ENCODE results near the gene SV2B.

SV2B gene

DNA sequence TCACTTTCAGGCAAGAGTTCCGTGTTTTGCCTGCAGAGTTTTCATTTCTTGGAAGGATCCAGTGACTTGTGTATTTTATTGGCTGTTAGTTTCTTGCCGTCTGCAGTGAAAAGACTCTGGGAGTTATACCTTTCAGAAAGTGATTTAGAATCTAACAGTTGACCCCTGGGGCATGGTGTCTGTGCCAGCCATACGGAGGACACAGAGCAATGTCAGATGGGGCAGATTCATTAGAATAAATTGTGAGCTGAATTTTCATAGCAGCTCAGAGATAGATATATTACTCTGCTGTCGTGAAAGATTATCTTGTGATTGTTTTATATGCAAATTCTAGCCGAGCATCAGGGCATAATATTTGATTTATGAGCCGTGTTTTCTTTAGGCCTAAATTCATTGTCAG, 131.6 kb downstream of the SV2B start:
- DNase-seq (ENCODE audit: low read depth): no peak

DNA sequence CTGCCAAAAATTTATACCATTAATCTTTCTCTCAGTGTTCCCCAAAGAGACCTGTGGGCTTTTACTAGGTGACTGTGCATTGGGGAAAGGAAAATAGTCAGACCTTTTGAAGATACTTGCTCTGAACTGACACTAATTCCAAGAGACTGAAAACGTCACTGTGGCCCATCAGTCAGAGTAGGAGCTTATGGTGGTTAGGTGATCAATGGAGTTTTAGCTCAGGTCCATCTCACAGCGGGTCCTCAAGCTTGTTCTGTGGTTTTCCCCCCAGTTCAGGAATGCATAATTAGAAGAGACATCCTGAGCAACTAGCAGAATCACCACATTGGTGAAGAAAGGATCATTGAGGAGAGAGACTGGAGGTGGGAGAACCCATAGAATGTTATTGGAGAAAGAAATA, 134.7 kb downstream of the SV2B start:
- no peak for DNase-seq (ENCODE audit: low read depth)

DNA sequence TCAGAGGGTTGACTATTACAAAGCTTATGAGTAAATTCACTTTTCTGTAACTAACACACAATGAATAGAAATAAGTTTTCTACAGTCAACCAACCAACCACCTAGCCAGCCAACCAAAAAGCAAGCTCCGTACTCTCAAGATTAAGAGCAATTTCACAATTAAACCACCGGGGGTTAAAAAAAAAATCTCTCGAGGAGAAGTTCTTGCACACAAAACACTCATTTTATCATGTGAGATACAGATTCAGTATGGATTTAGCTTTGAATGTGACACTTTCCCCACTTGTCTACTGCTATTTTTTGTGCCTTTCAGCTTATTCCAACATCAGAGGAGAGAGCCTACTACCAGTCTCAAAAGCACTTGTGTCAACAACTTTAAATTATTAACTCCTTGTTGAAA, 135.3 kb downstream of the SV2B start:
- no peak for DNase-seq (ENCODE audit: low read depth)

DNA sequence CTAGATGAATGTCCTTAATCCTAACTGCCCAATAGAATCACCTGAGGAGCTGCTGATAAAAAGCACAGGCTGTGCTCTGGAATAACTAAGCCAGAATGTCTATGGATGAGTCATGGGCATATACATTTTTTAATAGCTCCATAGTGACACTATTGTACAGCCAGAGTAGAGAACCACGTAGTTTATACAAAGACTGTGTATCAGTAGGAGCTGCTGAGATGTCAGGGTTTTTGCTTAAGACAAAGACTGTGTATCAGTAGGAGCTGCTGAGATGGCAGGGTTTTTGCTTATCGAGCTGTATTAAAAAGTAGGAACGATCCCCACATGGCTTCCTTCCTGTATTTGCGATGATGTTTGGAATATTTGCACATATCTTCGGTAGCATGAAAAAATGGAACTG, 137.4 kb downstream of the SV2B start:
- no peak for DNase-seq (ENCODE audit: low read depth)

DNA sequence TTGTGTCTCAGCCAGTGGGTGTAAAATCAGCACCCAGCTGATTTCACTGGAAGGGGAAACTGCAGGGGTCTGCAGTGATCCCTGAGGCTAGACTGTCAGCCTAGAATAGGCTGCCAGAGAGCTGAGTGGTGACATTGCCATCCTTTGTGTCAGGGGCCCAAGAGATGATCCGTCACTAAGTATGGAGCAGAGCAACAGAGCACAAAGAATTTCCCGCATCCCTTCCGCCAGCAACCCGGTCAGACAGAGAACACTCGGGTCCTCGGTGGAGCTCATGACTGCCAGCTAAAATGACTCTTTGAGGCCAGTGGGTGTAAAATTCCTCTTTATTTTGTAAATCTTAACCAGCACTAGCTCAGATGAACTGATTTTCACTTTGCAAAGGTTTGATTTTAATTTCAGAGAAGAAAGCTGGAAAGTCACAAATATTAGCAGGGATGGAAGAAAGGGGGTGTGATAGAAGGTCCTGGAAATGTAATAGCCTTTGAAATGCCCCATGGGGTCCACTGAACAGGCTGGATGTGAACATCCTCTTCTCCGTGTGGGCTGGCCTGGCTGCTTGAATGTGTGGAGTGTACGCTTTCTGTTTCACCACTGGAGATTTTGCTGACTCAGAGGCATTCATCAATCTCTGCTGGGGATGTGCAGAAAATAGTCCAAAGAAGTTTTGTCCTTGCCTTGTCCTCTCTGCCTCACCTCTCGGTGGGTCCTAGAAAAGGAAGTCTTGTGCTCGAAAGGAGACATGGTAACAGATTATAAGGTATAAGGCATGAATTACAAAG, 138.8 kb downstream of the SV2B start:
- no peak for DNase-seq (ENCODE audit: low read depth)

DNA sequence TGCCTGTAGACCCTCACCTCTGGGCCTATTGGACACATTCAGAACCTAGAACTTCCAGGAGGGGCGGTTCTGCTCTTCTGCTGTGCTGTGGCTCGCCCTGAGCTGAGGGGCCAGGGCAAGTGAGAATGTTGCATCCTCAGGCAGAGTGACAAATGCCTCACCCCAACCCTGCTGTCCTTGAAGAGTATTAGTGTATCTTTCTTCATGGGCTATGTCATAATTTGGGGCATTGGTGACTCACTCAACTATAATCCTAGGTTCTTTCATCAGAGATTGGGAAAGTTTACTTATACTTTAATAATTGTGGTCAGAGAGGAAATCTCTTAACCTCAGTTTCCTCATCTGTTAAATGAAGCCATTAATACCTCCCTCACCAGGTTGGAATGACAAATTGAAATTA, 143.8 kb downstream of the SV2B start:
- no peak for DNase-seq (ENCODE audit: low read depth)

DNA sequence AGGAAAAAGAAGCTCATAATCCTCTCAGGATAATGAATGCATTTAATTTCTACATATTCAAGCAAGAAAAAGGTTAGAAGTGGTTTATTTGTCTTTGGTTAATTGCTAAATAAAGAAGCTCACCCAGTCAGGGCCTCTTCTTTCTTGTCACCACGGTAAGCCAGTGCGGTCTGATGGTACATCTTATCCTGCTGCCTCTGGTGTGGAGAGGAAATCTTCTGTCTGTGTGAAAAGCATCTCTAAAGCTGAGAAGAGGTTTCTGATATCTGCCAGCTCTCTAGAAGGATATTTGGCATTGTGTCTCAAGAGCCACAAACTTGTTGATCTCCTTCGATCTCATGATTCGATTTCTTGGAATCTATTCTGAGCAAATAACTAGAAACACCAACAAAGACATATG, 144.9 kb downstream of the SV2B start:
- DNase-seq (ENCODE audit: low read depth): no peak

DNA sequence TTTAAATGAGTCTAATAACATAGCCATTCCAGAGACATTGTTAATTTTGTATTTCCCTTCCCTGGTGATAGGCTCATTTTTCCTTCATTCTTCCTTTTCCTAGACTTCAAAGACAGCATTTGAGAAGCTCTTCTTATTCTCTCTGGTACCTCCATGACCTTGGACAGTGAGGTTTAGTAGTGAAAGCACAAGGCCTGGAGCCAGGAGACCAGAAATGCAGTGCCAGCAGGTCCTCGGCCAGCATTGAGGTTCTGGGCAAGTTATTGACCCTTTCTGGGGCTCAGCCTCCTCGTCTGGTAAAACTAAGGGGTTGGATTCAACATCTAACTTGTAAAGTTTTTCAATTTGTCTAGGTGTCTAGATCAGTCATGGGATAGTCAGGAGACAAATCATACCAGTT, 146.9 kb downstream of the SV2B start:
- DNase-seq (ENCODE audit: low read depth): no peak

DNA sequence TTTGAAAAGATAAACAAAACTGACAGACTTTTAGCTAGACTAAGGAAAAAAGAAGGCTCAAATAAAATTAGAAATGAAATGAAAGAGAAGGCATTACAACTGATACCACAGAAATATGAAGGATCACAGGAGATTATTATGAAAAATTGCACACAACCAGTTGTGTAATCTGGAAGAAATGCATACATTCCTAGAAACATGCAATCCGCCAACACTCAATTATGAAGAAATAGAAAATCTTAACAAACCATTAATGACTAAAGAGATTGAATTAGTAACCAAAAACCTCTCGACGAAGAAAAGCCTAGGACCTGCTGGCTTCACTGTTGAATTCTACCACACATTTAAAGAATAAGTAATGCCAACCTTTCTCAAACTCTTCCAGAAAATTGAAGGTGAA, 149.5 kb downstream of the SV2B start:
- DNase-seq (ENCODE audit: low read depth): no peak

DNA sequence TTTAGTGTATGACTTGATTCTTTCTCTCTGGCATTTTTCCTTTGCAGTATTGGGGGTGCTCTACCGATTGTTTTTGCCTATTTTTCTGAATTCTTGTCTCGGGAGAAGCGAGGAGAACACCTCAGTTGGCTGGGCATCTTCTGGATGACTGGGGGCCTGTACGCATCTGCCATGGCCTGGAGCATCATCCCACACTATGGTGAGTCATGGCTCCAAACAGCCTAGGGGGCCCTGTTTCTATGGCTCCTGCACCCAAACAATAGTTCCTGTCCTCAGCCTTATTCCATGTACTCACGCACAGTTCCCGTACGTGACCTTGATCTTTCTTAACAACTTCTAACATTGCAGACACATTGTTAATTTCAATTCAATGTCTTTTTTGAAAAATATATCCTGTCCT, 152.3 kb downstream of the SV2B start:
- DNase-seq (ENCODE audit: low read depth): no peak

DNA sequence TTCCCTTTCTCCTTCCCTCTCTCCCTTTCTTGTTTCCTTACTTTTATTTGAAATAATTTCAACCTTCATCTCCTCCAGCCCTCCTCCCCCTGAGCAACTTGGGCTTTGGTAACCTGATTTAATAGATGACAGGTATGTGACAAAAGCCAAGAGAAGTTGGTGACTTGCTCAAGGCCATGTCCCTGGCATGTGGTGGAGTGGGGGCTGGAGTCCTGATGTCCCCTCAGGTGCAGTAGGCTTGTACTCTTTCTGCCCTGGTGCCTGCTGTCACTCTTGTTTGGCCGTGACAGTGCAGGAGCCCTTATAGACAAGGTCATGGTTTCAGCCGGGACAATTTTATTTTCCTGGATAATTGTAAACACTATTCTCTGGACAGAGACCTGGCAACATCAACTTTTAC, 152.7 kb downstream of the SV2B start:
- DNase-seq (ENCODE audit: low read depth): no peak

DNA sequence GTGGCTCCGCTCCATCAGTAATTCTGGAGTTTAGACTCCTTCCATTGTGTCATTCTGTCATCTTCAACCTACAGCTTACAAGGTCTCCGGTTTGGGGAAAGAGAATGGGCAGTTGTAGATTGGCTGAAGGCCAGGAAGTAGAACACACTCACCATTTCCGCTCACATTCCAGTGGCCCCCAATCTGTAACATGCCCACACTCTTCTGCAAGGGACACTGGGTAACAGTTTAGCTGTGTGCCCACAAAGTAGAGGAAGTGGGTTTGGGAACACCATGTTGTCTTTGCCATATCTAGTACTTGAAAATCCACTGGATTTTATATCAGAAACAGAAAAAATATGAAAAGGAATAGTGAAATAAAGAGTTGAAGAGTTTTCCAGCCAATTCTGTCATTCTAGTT, 153.5 kb downstream of the SV2B start:
- no peak for DNase-seq (ENCODE audit: low read depth)

DNA sequence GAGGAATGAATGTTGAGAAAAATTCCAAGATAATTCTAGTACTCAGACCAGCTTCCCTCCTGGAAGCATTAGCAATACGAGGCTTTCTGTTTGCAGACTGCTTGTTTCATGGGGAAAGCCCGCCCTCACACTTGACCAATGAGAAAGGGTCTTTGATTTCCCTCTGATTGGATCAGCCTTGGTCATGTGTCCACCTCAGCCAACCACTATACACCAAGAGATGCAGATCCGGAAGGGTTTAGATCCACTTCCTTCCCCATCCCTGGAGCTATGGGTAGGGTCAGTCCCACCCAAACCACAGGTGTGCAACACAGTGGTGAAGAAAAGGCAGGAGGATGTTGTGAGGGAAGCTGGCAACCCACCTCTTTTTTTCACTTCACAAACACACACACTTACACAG, 154.7 kb downstream of the SV2B start:
- DNase-seq (ENCODE audit: low read depth): no peak

DNA sequence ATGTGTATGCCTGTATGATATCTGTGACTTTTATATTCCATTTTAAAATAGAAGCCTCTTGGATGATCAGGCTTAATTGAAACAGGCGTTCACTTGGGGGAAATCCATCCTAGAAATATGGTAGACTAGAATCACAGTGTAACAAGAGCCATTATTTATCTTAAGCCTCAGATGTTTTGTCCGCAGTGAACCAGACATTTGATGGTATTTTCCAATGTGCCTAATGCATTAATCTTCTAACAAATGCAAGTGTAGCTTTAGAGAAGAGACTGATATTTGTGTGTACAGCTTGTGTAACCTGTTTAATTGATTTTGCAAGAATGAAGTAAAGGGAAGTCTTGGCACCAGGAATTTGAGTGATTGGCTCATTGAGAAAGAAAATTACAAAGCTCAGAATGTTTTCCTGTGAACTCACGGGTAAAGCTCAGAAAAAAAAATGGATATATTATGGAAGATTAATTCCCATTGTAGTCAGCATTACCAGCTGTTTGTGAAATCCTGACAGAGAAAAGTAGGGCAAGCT, 155.7 kb downstream of the SV2B start:
- no peak for DNase-seq (ENCODE audit: low read depth)

DNA sequence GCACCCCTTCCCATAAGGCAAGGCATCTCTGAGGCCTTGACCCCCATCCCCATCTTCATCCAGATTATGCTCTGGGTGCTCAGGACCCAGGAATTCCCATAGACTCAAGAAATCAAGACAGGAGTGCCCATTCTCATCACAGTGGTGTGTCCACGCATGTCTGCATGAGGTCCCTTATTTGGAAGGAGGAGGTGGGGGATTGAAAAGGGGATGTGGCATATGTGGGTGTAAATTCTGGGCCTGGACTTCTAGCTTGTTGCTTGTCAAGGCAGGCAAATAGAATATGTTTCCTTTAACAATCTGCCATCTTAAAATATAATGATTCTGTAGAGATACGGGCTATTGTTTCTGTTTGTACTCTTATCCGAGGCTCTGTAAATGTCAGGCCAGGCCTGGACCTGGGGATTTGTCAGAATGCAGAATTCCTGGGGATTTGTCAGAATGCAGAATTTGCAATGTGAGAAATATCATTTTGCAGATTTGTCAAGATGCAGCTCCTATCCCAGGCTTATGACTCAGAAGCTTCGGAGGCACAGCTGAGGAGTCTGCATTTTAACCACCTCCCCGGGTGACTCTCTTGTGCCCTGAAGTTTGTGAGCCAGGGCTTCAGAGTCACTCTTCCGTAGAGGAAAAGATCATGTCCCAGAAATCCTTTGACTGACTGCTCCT, 157.8 kb downstream of the SV2B start:
- DNase-seq (ENCODE audit: low read depth): no peak

DNA sequence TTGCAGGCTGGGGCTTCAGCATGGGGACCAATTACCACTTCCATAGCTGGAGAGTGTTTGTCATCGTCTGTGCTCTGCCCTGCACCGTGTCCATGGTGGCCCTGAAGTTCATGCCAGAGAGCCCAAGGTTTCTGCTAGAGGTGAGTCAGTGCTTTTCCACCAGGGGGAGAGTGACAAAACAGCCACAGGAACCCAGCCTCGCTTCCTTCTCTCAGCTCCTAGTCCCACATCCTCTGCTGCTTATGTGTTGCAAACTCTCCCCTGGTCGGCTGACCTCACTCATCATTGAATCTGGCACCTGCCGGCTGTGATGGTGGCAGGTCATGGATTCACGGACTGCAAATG, 158.3 kb downstream of the SV2B start:
- no peak for DNase-seq (ENCODE audit: low read depth)

DNA sequence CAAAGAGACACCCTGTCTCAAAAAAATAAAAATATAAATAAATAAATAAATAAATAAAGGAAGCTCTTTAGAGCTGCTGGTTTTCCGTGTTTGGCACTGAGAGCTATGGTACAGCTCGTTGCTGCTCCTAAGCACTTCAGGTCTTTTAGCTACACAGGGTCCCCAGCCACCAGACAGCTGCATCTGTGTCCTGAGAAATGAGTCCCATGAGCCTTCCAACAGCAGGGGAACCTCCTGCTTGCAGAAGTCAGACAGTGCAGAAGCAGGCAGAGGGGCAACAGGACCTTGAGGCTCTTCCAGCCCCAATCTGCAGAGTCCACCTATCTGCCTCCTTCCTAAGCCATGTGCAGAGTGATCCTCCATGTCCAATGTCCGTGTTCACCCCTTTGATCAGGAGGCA, 159.0 kb downstream of the SV2B start:
- no peak for DNase-seq (ENCODE audit: low read depth)

DNA sequence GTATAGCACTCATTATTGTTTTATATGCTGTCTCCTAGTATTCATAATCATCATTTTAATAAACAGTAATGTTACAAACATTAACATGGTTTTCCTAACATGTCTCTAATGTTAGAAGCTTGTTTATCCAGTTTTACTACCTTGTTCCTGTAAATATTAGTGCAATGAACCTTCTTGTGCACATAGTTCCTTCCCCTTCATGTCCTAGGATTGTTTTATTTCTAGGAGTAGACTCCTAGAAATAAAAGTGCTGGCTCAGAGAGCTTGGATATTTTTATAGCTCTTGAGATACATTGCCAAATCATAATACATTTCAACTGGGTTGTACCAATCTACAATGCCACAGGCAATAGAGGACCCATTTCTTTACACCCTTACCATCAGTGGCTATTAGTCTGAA, 161.3 kb downstream of the SV2B start:
- DNase-seq (ENCODE audit: low read depth): no peak

DNA sequence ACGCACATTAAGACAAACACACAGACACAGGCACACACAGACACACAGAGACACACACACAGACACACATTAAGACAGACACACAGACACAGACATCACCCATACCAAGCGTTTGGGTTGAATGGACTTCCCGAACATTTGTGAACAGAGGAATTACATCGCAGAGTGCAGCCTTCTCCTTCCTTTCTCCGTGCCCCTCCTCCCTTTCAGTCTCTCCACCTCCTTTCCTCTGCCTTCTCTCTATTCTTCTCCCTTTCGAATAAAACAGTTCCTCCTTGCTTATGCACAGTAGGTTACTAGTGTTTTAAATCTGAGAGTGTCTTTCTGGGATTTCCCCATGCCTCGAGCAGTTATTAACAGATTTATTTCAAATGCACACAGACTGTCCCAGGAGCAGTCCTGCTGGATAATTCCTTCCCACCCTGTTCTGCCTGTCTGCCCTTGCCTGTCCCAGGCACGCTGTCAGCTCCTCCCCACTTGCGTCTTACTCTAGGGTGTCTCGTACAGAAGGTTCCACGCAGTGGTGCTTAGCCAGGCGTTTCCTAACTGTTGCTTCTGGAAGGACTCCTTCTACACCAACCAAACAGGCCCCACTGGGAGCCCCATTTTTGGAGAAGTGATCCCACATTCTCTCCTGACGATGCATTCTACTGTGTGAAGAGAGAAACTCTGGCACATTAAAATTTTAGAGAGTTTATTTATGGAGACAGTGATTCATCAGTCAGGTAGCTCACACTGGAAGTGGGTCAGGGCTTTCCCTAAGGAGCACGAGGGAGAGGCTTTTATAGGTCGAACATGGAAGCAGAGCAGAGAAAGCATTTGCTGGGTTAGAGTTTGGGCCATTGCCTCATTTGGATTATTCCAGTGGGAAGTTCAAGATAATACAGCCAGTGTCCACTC, 163.8 kb downstream of the SV2B start:
- DNase-seq (ENCODE audit: low read depth): no peak

DNA sequence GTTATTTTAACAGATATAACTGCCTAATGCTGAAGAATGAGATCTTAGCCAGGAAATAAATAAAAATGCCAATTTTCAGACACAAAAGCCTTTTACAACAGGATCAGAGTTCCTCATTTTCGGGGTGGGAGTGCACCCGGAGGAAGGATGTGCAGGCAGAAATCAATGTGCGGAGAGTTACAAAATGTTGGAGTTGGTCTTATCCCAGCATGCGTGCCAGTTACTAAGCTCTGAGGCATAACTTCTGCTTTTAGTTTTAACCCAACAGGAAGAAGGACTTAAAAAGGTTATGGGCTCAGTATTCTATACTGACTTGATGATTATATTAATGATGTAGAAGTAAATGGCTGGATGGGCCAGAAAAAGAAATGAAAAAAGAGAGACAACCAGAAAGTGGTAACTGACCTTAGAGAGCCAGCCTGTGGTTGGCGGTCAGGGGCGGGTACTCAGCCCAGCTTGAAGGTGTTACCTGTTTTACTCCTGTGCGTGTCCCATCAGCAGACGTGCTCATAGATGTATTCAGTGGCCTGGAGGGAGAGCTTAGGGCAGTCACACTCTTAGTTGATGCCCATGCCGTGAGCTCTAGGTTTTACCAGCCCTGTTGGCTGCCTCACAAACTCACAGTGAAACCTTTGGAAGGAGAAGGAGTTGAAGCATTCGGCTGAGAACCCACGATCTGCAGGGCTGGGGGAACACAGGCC, 164.7 kb downstream of the SV2B start:
- DNase-seq (ENCODE audit: low read depth): no peak

DNA sequence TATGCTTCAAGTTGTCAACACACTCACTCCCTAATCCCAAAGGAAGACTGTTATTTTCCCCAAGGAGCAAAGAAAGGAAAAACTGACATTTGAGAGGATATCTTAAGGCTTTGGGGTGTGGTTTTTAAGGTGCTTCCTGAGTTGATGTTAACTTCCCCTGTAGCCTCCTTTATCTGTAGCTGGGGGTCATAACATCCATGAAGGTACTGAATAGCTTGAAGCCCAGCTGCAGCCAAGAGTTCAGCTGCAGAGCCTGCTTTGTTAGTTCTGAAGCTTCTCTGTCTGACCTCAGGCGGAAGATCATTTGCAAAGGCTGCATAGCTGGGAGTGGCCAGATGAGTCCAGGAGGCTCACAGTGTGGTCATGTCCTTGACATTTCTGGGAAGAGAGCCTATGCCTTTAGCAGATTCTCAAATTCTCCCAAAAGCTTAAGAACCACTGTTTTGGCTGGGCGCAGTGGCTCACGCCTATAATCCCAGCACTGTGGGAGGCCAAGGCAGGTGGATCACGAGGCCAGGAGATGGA, 165.4 kb downstream of the SV2B start:
- DNase-seq (ENCODE audit: low read depth): no peak

DNA sequence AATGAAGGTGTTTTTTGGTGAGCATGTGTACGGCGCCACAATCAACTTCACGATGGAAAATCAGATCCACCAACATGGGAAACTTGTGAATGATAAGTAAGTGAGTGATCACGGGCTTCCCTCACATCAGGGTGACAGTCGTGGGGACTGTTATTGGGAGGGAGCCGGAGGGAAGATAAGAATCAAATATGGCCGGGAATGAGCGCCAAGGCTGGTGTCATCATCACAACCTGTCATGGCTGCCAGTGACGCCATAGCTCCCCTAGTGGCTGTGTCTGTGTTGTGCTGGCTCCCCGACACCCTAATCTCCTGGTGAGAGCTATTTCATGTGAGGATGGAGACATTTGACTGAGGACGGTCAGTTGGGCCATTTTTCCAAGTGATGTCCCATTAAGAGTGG, 168.5 kb downstream of the SV2B start:
- no peak for DNase-seq (ENCODE audit: low read depth)
